HG02938 (cell line): ENCODE measurements around the gene CASP7.
"Not testable (repeated sequence)": the region's sequence is repeated elsewhere in the genome, so short reads cannot be mapped to it uniquely, and the experiment has no call there.

ENCODE experiments used
- ATAC-seq: cut with Tn5 transposase; IDR thresholded peaks from one replicate; pipeline ENCODE4 v1.9.1; 2021; ENCODE audit warnings: mild to moderate bottlenecking, moderate library complexity; ENCODE audit not compliant: unreplicated experiment

CASP7 gene

DNA sequence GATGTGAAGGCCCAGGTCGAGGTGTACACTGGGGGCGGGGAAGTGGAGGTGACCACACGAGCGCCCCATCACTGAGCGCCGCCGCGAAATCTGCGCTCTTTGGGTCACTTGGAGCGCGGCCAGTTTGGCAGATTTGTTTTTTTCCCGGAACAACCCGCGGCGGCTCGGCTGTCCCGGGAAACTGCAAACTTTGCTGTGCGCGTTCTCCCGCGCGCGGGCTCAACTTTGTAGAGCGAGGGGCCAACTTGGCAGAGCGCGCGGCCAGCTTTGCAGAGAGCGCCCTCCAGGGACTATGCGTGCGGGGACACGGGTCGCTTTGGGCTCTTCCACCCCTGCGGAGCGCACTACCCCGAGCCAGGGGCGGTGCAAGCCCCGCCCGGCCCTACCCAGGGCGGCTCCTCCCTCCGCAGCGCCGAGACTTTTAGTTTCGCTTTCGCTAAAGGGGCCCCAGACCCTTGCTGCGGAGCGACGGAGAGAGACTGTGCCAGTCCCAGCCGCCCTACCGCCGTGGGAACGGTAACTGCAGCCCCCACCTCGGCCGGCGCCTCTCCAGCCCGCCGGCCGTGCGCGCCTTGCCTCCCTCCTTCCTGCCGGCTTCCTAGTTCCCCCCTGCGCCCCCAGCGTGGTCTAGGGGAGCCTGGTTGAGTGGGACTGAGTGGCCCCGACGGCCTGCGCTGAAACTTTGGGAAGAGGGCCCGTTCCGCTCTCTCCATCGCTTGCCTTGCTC, at the start of gene CASP7:
Gene CASP7, plus strand, starts transcription at position 450 of the 727 bp plus-strand sequence. CDS start 17,582 bp downstream, outside the sequence.
- peak; percentile 51 for ATAC-seq

- no peak for ATAC-seq
These were observed 48.7 kb upstream of the CASP7 start for GRCh38 chr10:113630929-113631533.

GRCh38 chr10:113631684-113632367, 47.9 kb upstream of the CASP7 start:
- no peak for ATAC-seq

DNA sequence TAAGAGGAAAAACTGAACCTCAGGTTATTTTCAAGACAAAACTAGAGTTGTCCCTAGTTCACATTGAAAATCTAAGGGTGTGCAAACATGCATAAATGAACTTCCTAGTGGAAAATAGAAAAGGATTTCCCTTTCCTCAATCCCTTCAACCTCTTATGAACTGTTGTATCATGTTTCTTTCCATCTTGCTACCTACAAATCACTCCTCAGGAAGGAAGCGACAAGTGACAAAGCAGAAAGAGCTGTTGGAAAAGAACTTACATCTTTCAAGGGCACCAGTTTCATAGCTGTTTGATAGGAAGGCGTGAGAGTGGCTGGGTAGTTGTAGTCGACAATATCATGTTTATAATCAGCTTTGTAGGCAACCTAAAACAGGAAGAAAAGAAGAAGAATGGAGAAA, 39.7 kb upstream of the CASP7 start:
- ATAC-seq: no peak

DNA sequence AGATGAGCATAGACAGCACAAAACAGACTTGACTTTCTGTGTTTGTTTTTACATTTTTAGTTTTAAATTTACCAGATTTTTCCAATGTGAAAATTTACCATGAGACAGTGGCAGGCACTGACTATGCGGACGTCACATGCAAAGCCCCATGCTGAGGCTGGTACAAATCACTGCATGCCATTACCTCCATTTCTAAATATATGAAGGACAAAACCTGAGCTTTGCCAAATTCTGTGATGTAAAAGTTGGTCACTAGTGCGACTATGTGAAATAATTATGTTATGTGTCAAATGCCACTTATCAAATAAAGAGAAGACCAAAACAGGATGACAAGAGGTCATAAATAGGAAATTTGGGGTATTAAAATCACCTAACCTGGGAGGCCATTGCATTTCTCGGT, 38.0 kb upstream of the CASP7 start:
- no peak for ATAC-seq

- ATAC-seq: no peak
These were observed 36.5 kb upstream of the CASP7 start for GRCh38 chr10:113643183-113643582.

- no peak for ATAC-seq
These were observed 35.3 kb upstream of the CASP7 start for GRCh38 chr10:113644185-113645120.

GRCh38 chr10:113646336-113647201, 33.1 kb upstream of the CASP7 start:
- no peak for ATAC-seq

DNA sequence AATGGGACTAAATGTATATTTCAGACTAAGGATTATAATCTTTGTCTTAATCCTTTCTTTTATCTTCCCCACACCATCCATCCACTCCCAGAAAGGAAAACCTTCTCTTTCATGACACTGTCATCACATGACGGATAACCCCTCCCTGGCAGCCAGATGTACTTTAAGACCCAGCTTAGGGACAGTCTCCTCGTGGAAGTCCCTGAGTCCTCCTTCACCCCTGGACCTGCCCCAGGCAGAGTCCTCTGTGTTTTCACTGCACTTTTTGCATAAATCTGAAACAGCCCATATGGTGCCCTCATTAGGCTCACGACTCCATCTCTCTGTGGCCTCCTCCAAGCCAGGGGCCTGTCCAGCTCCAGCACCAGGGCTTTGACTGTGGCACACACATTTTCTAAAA, 31.9 kb upstream of the CASP7 start:
- ATAC-seq: no peak

DNA sequence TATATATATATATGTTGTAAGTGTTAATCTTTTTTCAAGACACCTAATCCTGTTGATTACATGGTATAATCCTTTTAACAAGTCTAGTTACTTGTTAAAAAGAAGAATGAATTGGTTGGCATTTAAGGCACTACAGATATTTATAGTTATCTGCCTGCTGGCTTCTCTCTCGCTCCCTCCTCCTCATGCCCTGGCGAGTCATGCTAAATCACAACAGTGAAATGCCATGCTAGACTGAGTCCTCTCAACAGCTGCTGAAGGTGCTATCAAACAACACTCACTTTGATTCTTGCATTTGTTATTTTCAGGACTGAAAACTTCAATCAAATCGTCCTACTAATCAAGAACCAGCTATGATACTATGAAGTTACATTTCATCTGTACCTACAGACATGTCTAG, 31.2 kb upstream of the CASP7 start:
- no peak for ATAC-seq

- no peak for ATAC-seq
These were observed 29.5 kb upstream of the CASP7 start for GRCh38 chr10:113650172-113650571.

GRCh38 chr10:113651021-113651420, 28.7 kb upstream of the CASP7 start:
- ATAC-seq: no peak

DNA sequence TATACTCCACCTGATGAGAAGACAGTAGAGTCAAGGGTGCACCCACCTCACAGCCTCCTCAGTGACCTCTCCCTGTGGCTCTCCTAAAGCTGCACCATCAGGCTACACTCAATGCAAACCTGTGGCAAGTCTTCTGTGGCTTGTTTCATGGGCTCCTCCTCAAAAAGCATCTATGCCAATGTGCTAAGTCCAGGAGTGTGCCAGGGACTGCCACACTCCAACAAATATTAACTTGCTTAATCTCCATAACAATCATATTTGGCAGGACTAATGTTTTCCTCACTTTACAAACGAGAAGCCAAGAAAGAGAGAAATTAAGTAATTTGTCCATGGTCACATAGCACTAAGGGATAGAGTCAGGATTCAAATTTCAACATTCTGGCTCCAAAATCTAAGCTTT, 27.8 kb upstream of the CASP7 start:
- no peak for ATAC-seq

GRCh38 chr10:113652456-113652855, 27.3 kb upstream of the CASP7 start:
- not testable (repeated sequence) for ATAC-seq

DNA sequence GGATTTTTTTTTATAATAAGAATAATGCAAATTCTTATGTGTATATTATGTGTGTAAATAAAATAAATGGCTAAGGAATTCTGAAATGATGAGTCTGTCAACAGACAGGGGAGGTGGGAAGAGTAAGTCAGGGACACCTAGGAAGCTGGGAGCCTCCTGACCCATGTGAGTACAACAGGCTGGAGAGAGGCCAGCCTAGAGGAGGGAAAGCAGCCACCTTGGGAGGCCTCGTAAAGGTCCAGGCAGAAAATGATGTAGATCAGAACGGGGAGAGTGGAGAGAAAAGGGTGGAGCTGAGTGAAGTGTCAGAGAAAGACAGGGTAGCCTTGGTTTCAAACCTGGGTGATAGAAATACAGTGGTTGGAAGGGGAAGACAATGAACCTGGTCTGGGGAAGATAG, 22.8 kb upstream of the CASP7 start:
- no peak for ATAC-seq

DNA sequence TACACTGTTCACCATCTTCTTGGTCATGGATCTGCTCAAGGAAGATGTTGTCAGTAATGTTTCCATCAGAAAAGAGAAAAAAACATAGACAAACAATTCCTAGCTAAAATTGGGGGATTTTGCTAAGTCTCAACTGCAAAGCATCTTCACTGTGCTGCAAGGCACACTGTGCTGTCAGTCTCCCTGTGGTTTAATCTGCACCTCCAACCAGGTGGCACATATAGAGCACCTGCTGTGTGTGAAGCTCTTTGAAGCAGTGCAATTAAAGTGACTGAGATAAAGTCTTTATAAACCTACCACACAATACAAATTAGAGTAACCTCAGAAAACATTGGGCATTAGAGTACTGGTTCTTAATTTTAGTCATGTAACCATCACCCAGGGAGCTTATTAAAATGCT, 22.2 kb upstream of the CASP7 start:
- no peak for ATAC-seq

GRCh38 chr10:113661332-113661731, 18.4 kb upstream of the CASP7 start:
- ATAC-seq: no peak

- ATAC-seq: no peak
These were observed 16.6 kb upstream of the CASP7 start for GRCh38 chr10:113663142-113663541.

DNA sequence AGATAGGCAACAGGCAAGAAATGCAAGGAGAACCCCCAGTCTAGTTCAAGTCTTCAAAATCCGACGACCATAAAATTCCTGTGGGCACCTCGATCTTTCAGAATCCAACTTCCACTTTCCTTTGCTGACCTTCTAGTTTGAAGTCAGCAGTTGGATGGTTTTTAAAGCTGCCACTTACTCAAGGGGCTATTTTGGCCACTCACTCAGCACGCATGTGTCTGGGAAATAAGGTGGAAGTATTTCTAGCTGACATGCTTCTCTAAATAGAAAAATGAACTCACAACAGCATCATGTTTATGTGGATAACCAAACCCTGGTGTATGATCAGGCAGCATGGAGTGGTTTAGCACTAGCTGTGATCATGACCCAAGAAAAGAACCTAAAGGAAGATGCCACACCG, 15.8 kb upstream of the CASP7 start, which contains the start of gene NRAP:
Gene NRAP, minus strand, starts transcription at position 134 of the 400 bp plus-strand sequence. CDS start 159 bp downstream, outside the sequence.
- no peak for ATAC-seq

DNA sequence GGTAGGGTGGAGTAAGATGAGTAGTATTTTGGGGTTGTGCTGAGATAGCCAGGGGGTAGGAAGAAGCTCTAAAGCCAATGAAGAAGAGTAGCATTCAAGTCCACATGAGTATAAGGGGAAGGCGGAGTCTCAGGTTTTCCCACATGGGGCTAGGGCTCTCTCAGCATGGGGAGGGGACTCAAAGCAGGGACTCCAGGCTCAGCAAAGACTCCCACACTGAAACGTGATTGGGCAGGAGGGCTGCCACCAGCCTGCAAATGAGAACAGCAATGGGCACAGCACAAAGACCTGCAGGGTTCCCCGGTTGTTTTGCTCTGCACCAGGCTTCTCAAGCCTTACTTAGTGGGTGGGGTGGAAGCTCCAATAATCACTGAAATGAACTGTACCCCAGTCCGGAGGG, 14.4 kb upstream of the CASP7 start:
- no peak for ATAC-seq
